ENCODE data around the gene USP22.

The USP22 gene

DNA sequence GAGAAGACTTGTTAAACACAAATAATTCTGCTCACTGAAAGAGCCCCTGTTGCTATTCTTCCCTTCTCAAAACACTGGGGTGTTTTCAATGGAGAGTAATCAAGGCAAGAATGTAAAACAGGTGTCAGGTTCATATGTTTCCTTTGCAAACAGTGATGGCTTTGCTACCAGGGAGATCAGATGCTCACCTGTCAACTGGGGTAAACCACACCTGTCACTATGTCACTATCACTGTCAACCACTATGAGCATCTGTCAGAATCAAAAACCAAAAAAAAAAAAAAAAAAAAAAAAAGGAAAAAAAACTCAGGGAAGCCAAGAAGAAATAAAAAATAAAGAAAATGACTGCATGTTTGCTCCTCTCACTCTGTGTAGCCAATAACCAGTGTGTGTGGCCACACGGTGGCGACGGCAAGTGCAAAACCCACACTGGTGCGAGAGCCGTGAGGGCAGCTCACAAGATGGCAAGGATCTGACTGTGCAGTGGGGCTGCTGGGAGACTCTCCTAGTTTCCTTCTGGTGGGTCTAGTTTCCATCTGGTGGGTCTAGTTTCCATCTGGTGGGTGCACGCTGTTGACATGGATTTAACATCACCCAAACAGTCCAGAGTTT lies 22.7 kb downstream of the USP22 start:
- peak; percentile 50 for DNase-seq

DNA sequence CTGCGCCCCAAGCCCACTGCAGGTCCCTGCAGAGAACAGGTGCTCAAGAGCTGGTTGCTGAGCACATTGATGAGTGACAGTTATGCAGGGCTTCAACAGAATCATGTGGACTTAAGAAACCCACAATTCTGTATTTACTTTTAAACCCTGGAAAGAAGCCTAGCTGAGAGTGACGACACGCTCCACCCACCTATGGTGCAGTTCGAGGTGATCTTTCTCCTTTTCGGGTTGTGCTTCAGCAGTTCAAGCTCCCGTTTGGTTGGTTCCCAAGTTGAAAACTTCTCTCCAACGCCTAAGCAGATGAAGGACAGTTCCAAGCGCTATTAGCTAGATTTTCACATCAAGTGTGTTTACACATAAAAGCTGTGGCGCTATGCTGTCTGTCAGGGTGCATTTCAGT lies 23.9 kb downstream of the USP22 start:
- no peak for DNase-seq

DNA sequence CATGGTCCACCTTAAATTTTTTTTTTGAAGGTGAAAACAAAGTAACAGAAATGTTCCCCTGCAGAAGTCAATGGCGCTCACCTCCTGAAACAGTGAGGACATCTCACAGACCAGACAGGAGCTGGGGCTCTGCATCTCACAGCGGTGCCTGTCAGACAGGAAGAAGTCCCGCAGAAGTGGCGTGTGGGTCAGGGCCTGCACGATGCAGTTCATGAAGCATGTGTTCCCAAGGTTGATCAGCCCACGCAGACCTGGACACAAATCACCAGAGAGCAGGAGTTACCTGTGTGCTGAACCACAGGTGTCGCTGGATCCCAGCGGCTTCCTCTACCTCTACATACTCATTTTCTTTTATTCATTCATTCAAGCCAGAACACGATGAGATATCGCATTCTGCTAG lies 24.9 kb downstream of the USP22 start:
- DNase-seq, result no peak

DNA sequence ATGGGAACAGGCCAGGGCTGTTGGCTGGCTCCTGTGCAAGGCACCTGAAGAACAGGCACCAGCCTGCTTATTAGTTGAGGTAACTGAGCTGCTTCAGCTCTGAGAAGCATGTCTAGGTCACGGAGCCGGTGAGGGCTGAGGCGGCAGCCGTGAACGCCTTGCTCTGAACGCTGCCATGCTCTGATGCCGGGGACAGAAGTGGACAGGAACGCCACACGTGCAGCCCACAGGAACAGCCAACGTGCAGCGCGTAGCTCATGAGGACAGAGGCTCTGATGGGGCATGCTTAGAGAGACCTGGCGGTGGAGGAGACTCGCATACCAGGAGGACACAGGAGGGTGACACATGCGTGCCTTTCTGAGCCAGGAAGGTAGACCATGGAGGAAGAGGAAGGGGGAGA lies 25.6 kb downstream of the USP22 start:
- no peak for DNase-seq

- DNase-seq, result no peak
Observed at GRCh38 chr17:21016826-21017225, 26.0 kb downstream of the USP22 start.

- DNase-seq, result no peak
Observed at GRCh38 chr17:21015564-21015963, 27.2 kb downstream of the USP22 start.

DNA sequence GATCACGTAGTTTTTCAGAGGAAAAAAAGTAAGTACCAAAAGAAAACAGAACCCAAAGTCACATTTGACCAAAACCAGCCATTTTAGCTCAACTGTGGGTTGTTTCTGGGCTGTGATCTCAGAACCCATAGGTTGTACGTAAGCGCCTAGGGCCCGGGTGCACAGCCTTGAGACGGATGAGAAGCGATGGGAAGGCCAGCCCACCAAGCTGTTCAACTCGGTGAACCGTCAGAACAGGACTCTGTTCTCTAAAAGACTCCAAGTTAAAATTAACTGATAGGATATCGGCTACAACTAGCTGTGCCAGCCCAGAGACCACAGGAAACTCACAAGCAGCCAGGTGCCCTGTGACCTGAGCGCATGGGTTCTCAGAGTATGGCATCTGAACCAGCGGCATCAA lies 28.3 kb downstream of the USP22 start:
- DNase-seq, result no peak

GRCh38 chr17:21013983-21014382 lies 28.8 kb downstream of the USP22 start:
- no peak for DNase-seq

DNA sequence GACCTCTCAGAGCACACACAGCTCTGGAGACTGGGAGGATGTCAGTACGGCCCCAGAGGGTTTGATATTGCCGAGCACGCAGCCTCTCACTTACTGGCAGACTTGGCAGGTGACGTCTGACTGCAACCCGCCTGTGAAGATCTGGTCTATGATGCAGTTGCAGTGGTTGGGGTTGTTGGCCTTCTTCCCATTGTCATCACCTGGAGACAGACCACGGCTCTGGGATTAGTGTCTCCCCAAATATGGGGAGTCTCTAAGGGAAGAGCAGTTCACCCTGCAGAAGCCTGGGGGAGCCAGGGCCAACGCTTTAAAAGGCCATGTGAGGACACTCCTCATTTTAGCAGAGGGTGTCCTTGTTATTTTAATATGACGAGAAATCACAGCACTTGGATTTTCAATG lies 30.1 kb downstream of the USP22 start:
- DNase-seq, result no peak

DNA sequence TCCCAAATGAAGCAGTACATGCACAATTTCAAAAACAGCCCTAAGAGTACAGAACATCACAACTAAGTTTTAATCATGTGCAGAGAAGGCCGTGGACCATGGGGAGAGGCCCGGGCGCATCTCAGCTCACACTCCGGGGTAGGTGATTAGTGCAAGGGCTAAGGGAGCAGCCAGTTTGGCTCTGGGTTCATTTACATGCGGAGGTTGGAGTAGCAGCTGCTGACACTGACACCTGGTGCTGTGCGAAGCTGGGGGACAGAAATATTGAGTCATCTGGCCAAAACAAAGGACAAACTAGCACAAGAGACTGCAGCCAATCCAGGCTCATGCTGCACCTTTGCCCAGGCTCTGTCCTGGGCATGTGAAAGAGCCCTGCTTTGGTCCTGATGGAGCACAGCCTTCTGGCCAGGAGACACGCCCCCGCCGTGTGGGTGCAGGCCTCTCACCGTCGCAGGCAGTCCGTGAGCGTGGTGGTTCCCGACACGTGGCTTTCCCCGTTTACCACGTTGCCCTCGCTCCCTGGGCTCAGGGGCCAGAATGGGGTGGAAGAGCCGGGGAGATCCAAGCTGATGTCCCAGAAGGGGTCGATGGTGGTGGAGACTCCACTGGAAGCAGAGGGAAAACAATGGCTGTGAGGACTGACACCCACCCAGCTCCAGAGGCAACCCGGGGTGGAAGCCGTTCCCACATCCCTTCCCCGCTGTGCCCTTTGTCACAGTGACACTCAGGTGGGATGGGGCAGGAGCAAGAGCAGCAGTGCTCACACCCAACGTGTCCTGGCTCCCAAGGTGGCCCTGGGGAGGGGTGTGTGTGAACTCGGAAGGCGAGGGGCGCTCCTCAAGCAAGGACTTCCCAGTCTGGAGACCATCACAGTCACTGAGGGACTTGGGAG lies 31.9 kb downstream of the USP22 start:
- DNase-seq, result no peak

GRCh38 chr17:21008992-21009671 lies 33.7 kb downstream of the USP22 start:
- no peak for DNase-seq

DNA sequence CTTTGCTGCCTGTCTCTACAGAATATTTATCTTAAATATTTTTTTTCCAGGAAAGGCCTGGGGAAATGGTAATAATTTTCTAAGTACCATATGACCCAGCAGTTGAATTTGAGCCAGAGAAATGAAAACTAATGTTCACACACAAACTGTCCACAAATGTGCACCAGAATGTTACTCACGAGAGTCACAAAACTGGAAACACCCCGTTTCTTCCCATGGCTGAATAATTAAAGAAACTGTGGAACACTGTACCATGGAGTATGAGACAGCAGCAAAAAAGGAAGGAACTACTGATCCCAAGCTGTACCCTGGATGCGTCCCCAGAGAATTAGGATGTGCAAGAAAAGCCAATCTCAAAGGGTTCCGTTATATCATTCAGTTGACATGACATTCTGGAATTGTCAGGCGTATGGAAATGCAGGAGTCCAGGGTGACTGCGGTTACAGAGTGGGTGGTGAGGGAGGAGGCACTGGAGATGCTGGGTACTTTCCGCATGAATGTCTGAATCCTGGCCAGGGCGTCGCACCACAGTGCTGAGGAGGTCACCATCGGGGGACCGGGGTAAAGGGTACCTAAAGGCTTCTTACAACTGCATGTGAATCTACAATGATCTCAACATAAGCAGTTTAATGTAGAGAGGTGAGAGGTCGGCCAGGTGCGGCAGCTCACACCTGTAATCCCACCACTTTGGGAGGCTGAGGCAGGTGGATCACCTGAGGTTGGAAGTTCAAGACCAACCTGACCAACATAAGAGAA lies 34.5 kb downstream of the USP22 start:
- DNase-seq, result no peak

GRCh38 chr17:21007646-21008045 lies 35.2 kb downstream of the USP22 start:
- no peak for DNase-seq

DNA sequence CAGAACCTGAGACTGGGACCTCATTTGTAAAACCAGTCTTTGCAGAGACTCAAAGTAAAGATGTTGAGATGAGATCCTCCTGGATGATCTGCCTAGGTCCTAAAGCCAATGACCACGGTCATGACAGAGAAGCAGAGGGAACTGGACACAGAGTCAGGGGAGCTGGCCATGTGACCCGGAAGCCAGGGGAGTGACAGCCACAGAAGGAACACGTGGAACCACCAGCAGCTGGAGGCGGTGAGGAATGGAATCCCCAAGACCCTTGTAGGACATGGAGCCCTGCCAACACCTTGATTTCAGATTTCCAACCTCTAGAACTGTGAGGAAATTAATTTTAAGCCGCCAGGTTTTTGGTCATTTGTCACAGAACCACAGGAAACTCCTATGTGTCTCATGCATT lies 37.0 kb downstream of the USP22 start:
- no peak for DNase-seq

DNA sequence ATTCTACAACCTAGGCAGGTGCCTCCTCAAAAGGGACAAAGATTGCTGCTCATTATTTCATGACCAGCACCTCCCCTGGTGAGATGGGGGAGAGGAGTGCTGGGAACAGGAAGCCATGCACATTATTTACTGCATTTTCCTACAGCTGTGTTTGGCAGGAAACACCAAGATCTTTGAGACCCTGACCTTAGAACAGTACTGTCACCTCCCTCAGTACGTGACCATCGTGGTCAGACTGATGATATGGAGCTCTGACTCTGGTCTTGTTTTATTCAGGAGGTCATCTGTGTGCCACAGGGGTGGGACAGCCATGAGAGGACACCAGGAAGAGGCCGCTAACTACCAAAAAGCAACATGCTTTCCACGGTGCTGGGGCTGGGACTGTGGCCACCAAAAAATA lies 37.4 kb downstream of the USP22 start:
- no peak for DNase-seq

DNA sequence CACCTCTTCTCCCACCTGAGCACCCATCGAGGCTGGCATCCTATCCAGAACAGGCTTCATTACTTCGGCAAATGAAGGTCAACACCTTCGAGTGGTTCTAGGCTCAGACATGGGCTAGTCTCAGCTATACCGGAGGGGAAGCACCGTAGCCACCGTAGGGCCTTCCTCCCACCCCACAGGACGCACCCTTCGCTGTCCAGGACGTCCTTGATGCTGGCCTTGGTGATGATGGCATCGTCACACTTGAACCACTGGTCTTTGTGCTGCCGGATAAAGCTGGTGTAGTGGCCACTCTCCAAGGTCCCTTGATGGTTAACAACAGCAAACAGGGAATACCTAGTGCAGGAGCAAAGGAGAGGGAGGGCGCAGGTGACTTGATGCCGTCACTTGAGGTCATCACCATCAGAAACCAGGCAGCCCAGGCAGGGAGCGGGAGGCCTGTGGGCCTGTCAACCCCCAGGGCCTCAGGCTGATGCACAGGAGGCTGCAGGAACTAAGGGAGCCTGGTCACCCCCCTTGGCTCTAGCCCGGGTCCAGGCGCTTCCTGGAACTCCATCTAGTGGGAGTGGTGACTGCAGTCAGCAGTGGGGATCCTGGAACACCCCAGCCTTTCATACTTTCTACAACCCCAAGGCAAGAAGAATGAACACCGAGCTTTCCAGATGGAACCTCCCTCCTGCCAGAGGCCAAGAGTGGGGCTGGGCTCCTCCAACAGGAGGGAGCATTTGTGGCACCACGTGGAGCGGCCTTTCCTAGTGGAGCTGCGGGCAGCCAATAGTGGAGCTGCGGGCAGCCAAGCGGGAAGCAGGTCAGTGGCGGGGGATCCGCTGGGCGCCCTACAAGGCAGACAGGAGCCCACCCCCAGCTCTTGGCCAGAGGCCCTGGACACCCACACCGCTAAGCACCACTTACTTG lies 38.5 kb downstream of the USP22 start:
- DNase-seq, result no peak

DNA sequence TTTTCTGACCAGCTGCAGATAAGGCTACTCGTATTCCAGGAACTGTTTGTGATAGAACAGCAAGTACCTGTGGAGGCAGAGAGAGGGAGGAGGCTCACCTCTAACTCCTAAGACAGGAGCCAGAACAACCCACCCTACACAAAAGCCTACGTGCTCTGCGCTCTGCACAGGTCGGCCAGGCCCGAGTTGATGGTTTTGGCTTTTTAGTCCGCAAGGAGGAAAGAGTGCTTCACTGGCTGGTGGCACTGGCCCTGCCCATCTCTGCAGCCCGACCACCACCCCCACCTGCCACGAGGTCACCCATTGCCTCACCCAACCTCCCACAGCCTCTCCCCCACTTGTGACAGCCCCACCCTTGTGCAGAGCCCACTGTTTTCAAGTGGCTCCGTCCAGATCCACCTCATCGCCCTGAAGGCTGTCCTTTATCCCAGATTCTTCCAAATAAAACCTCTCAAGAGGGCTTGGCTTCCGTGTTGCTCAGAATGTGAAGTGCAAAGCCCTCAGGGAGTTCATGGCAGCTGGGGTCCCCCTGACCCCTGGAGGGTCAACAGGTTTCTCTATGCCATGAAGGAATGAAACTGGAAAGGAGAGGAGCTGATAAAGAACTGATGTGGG lies 39.7 kb downstream of the USP22 start:
- no peak for DNase-seq

- DNase-seq, result no peak
Observed at GRCh38 chr17:21002309-21003006, 40.4 kb downstream of the USP22 start.

GRCh38 chr17:21001813-21002221 lies 41.0 kb downstream of the USP22 start:
- no peak for DNase-seq

DNA sequence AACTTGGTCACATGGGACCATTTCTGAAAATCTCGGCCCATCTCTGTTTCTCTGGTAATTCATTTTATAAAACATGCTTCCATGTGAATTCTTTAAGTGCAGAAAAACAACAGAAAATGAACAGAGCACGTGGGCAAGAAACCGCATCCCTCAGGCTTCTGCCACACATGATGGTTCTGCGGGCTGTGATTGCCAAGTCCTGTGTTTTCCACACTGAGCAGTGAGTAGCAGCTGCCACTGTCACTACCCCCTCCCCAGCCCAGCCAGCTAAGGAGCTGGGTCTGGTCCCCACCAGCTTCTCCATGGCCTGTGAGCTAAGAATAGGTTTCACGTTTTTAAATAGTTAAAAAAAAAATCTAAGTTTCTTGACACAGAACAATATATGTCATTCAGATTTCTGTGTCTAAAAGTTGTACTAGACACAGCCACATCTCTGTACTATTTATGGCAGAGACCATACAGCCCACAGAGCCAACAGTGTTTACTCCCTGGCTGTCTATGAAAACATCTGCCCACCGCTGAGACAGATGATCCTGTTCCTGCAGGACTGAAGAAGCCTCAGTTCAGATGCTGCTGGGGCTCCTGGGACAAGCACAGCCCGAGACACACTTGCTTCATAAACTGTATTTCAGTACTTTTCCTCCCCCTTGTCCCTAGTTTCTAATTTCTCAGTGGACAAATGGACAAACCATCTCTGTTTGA lies 41.5 kb downstream of the USP22 start:
- DNase-seq, result peak; percentile 18
